Panc1 (cell line): Measurements from ENCODE around the gene STAM. TPM values are rescaled to one million over a fixed set of nuclear protein-coding genes. Genes with fewer than 3 reads are reported as not detected.

Experiments used
- ATAC-seq: fragments of 200-7000 bp; cut with Tn5 transposase; 2 replicates; pipeline ENCODE4 v1.9.1; 2020; ENCODE audit warnings: mild to moderate bottlenecking, moderate library complexity
- BruUV-seq: library from RNA; stranded (reverse); fragments of 400-500 nt; replicated peaks from 2 replicates; lab custom pipeline; 2021; lab: Mats Ljungman, UMichigan
- CTCF ChIA-PET: fragments of 300-600 bp; sonication (Branson Sonifier 250); formaldehyde crosslinking; loops from one replicate; lab custom pipeline; 2022; ENCODE audit warnings: antibody characterized with exemption; lab: Charles Lee
- POLR2A ChIA-PET: fragments of 300-600 bp; sonication (Branson Sonifier 250); formaldehyde crosslinking; loops from one replicate; lab custom pipeline; 2022; ENCODE audit warnings: antibody characterized with exemption; lab: Charles Lee
- DNase-seq: peaks from one replicate; pipeline ENCODE4 v3.0.0-alpha.2; 2010; ENCODE audit warnings: low read depth, low spot score
- H3K27ac ChIP-seq: 2 replicates; pipeline ENCODE4 v1.5.1; 2011; ENCODE audit warnings: mild to moderate bottlenecking, low read length, inconsistent platforms
- H3K27me3 ChIP-seq: fragments of 200-500 bp; sonication (Bioruptor generic); 2 replicates; pipeline ENCODE4 v1.6.0; 2014; ENCODE audit warnings: low read length, inconsistent platforms; ENCODE audit not compliant: control insufficient read depth, insufficient read depth
- H3K36me3 ChIP-seq: fragments of 200-500 bp; sonication (Bioruptor generic); 2 replicates; pipeline ENCODE4 v1.5.1; 2014; ENCODE audit warnings: inconsistent platforms, mild to moderate bottlenecking, low read length, moderate library complexity; ENCODE audit not compliant: control insufficient read depth, insufficient read depth
- H3K4me1 ChIP-seq: 2 replicates; pipeline ENCODE4 v1.5.1; 2011; ENCODE audit warnings: inconsistent platforms, mild to moderate bottlenecking, low read length, moderate library complexity; ENCODE audit not compliant: control insufficient read depth, insufficient read depth
- H3K4me3 ChIP-seq, 2 experiments: 2 replicates each; pipeline ENCODE4 v1.5.1; 2011 to 2012; ENCODE audit warnings: low read depth in 2 of 2, low read length in 2 of 2, mild to moderate bottlenecking in 2 of 2, inconsistent platforms in 1 of 2, moderate library complexity in 1 of 2
- H3K9me3 ChIP-seq: fragments of 200-500 bp; sonication (Bioruptor generic); 2 replicates; pipeline ENCODE4 v1.5.1; 2014; ENCODE audit warnings: low read depth, mild to moderate bottlenecking, inconsistent platforms, low read length, moderate library complexity; ENCODE audit not compliant: control insufficient read depth, insufficient read depth
- POLR2AphosphoS5 ChIP-seq: IDR thresholded peaks from 2 replicates; pipeline ENCODE4 v1.6.1; 2012; ENCODE audit warnings: mild to moderate bottlenecking, low read depth, low read length, moderate library complexity
- SIN3A ChIP-seq: IDR thresholded peaks from 2 replicates; pipeline ENCODE4 v1.6.1; 2012; ENCODE audit warnings: low read depth, mild to moderate bottlenecking, low read length, moderate library complexity, borderline replicate concordance; ENCODE audit not compliant: insufficient read depth
- TCF7L2 ChIP-seq: IDR thresholded peaks from 2 replicates; pipeline ENCODE4 v1.6.1; 2011; ENCODE audit warnings: mild to moderate bottlenecking, low read depth, low read length, inconsistent platforms
- in situ Hi-C: cut with HindIII; loops from 2 replicates; pipeline ENCODE4 v1.10.0; 2016; ENCODE audit warnings: low sequenced_read_pairs, low pct_unique_long_range_greater_than_20kb
- intact Hi-C: fragments of 100-400 bp; cut with micrococcal nuclease; formaldehyde crosslinking; loops from one replicate; pipeline ENCODE4 v1.10.0; 2022; ENCODE audit not compliant: unreplicated experiment
- total RNA-seq: library from RNA; stranded (reverse); gene quantifications from one replicate; pipeline ENCODE4 v1.2.1, GENCODE V29; 2021; ENCODE audit not compliant: unreplicated experiment
- TF ChIP-seq, protein P1 (sequence below): fragments of 450-650 bp; IDR thresholded peaks from 2 replicates; pipeline ENCODE4 v1.5.1; 2017; ENCODE audit warnings: mild to moderate bottlenecking
- TF ChIP-seq, protein P2 (sequence below), 2 experiments: IDR thresholded peaks; 2 replicates each; pipeline ENCODE4 v1.6.1; 2011 to 2012; ENCODE audit warnings: low read depth in 2 of 2, control low read depth in 1 of 2, low read length in 1 of 2, mild to moderate bottlenecking in 1 of 2, moderate library complexity in 1 of 2; ENCODE audit not compliant: insufficient read depth in 1 of 2

The STAM gene
- total RNA-seq, 1 experiment from 2014 or later, result 18.9 TPM

- POLR2A ChIA-PET, result no interaction called here
- DNase-seq (no peak), ATAC-seq (no peak)
- H3K27ac ChIP-seq, result no peak overlapping the region
- no peaks in the 10 kb centered on the region for H3K27me3 ChIP-seq
- TF ChIP-seq, protein P1, sequence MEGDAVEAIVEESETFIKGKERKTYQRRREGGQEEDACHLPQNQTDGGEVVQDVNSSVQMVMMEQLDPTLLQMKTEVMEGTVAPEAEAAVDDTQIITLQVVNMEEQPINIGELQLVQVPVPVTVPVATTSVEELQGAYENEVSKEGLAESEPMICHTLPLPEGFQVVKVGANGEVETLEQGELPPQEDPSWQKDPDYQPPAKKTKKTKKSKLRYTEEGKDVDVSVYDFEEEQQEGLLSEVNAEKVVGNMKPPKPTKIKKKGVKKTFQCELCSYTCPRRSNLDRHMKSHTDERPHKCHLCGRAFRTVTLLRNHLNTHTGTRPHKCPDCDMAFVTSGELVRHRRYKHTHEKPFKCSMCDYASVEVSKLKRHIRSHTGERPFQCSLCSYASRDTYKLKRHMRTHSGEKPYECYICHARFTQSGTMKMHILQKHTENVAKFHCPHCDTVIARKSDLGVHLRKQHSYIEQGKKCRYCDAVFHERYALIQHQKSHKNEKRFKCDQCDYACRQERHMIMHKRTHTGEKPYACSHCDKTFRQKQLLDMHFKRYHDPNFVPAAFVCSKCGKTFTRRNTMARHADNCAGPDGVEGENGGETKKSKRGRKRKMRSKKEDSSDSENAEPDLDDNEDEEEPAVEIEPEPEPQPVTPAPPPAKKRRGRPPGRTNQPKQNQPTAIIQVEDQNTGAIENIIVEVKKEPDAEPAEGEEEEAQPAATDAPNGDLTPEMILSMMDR, result no peak
- TF ChIP-seq TCF7L2 (no peak), POLR2AphosphoS5 (no peak), SIN3A (no peak)
- TF ChIP-seq, protein P2, sequence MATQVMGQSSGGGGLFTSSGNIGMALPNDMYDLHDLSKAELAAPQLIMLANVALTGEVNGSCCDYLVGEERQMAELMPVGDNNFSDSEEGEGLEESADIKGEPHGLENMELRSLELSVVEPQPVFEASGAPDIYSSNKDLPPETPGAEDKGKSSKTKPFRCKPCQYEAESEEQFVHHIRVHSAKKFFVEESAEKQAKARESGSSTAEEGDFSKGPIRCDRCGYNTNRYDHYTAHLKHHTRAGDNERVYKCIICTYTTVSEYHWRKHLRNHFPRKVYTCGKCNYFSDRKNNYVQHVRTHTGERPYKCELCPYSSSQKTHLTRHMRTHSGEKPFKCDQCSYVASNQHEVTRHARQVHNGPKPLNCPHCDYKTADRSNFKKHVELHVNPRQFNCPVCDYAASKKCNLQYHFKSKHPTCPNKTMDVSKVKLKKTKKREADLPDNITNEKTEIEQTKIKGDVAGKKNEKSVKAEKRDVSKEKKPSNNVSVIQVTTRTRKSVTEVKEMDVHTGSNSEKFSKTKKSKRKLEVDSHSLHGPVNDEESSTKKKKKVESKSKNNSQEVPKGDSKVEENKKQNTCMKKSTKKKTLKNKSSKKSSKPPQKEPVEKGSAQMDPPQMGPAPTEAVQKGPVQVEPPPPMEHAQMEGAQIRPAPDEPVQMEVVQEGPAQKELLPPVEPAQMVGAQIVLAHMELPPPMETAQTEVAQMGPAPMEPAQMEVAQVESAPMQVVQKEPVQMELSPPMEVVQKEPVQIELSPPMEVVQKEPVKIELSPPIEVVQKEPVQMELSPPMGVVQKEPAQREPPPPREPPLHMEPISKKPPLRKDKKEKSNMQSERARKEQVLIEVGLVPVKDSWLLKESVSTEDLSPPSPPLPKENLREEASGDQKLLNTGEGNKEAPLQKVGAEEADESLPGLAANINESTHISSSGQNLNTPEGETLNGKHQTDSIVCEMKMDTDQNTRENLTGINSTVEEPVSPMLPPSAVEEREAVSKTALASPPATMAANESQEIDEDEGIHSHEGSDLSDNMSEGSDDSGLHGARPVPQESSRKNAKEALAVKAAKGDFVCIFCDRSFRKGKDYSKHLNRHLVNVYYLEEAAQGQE (IDR thresholded peaks at IDR 0.05; ENCODE audit: insufficient read depth in 1 of 2, low read depth in 2 of 2, low read length in 1 of 2), result no peak
- no peaks in the 10 kb centered on the region for H3K9me3 ChIP-seq
- no peaks in the 10 kb centered on the region for H3K36me3 ChIP-seq
- BruUV-seq, result no TSS peak
- H3K4me1 ChIP-seq, result no peaks in the 10 kb centered on the region
- CTCF ChIA-PET, result interaction anchor here (0.6 kb wide), 1 partner anchor 158 kb away, joined by 3 read pairs; no protein-coding TSS in a partner anchor
- intact Hi-C loops, result no loop called here
- in situ Hi-C loops, result no loop called here
- no peak overlapping the region for H3K4me3 ChIP-seq
Observed at GRCh38 chr10:17708821-17709220, 64.9 kb downstream of the STAM start.

DNA sequence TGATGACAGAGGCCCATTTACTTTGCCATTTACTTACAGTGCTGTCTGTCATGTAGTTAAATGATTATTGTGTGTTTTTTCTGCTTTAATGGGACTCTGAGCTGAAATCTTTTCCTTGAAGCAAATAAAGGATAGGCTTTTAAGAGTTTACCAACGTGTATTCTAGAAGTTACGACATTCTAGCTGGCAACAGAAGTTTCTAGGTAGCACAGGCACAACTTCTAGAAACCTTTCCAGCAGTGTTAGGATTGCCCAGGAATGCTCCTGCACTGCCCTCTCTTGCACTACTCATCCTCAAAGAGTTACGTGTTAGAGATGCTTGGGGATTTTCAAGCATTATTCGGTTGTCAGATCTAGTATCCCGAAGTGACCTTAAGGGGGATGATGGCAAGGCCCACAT is 65.5 kb downstream of the STAM start:
- CTCF ChIA-PET, result no interaction called here
- ATAC-seq, result no peak

More for the DNA sequence above, 65.5 kb downstream of the STAM start:
- Histone ChIP-seq H3K4me3 (no peak overlapping the region), H3K36me3 (no peaks in the 10 kb centered on the region), H3K27me3 (no peaks in the 10 kb centered on the region), H3K4me1 (no peaks in the 10 kb centered on the region), H3K27ac (no peak overlapping the region), H3K9me3 (no peaks in the 10 kb centered on the region)
- BruUV-seq, result no TSS peak
- POLR2A ChIA-PET, result no interaction called here
- TF ChIP-seq, protein P1, result no peak
- TF ChIP-seq TCF7L2, result no peak
- no peak for TF ChIP-seq POLR2AphosphoS5
- in situ Hi-C loops, result no loop called here
- DNase-seq, result no peak
- intact Hi-C loops, result no loop called here
